HepG2 (cell line): Measurements from ENCODE around the gene SIGLEC1. TPM values are rescaled to one million over a fixed set of nuclear protein-coding genes. Genes with fewer than 3 reads are reported as not detected.

Experiments used
- CENPT ChIP-seq: sonication (generic); formaldehyde crosslinking; IDR thresholded peaks from 2 replicates; pipeline ENCODE4 v1.8.0; 2022; ENCODE audit warnings: low read depth, mild to moderate bottlenecking, moderate library complexity, missing genetic modification reagents
- CREB1 ChIP-seq, 2 experiments: fragments of 450-650 bp in 1 of 2; IDR thresholded peaks; 2 replicates each; pipeline ENCODE4 v1.6.1; 2016 to 2017; ENCODE audit warnings: control low read depth in 1 of 2, mild to moderate bottlenecking in 1 of 2, missing compliant biosample characterization in 1 of 2, missing genetic modification characterization in 1 of 2
- E2F2 ChIP-seq: sonication (generic); formaldehyde crosslinking; IDR thresholded peaks from 2 replicates; pipeline ENCODE4 v1.4.0; 2020; ENCODE audit warnings: missing genetic modification reagents, borderline replicate concordance
- ERF ChIP-seq: IDR thresholded peaks from 2 replicates; pipeline ENCODE4 v1.6.1; 2018; ENCODE audit warnings: missing biosample characterization, missing genetic modification reagents
- FOSL1 ChIP-seq: sonication (generic); formaldehyde crosslinking; IDR thresholded peaks from 2 replicates; pipeline ENCODE4 v1.9.0; 2021; ENCODE audit warnings: missing genetic modification reagents, borderline replicate concordance
- GRHL1 ChIP-seq: sonication (generic); formaldehyde crosslinking; conservative IDR thresholded peaks from 2 replicates; pipeline ENCODE4 v1.8.0; 2022; ENCODE audit warnings: missing genetic modification reagents
- HNRNPLL ChIP-seq: fragments of 200-400 bp; formaldehyde crosslinking; IDR thresholded peaks from 2 replicates; pipeline ENCODE4 v1.6.1; 2017; ENCODE audit warnings: mild to moderate bottlenecking, low read depth, low read length; ENCODE audit not compliant: poor library complexity, severe bottlenecking
- NCOA5 ChIP-seq: sonication (generic); formaldehyde crosslinking; IDR thresholded peaks from 2 replicates; pipeline ENCODE4 v1.4.0; 2020; ENCODE audit warnings: missing genetic modification reagents
- ONECUT2 ChIP-seq: sonication (generic); formaldehyde crosslinking; IDR thresholded peaks from 2 replicates; pipeline ENCODE4 v1.4.0; 2020; ENCODE audit warnings: missing genetic modification reagents
- PBX2 ChIP-seq: IDR thresholded peaks from 2 replicates; pipeline ENCODE4 v1.6.1; 2016; ENCODE audit warnings: control low read depth
- POLR2AphosphoS2 ChIP-seq: IDR thresholded peaks from 2 replicates; pipeline ENCODE4 v1.6.1; 2011; ENCODE audit warnings: low read depth, low read length, improper control_type of control experiment
- PPARG ChIP-seq: conservative IDR thresholded peaks from 2 replicates; pipeline ENCODE4 v1.6.1; 2016; ENCODE audit warnings: missing biosample characterization, missing genetic modification reagents
- PRDM4 ChIP-seq: sonication (generic); formaldehyde crosslinking; IDR thresholded peaks from 2 replicates; pipeline ENCODE4 v1.9.0; 2021; ENCODE audit warnings: missing genetic modification reagents, borderline replicate concordance
- RFXANK ChIP-seq: IDR thresholded peaks from 2 replicates; pipeline ENCODE4 v1.6.1; 2016
- SKI ChIP-seq: fragments of 450-650 bp; IDR thresholded peaks from one replicate; pipeline ENCODE4 v1.6.1; 2018; ENCODE audit warnings: mild to moderate bottlenecking; ENCODE audit not compliant: partially characterized antibody
- SRSF9 ChIP-seq: fragments of 200-400 bp; formaldehyde crosslinking; IDR thresholded peaks from 2 replicates; pipeline ENCODE4 v1.6.1; 2018; ENCODE audit warnings: borderline replicate concordance, mild to moderate bottlenecking, low read depth, low read length; ENCODE audit not compliant: insufficient read depth, poor library complexity, severe bottlenecking
- U2AF2 ChIP-seq: fragments of 200-400 bp; formaldehyde crosslinking; IDR thresholded peaks from 2 replicates; pipeline ENCODE4 v1.6.1; 2017; ENCODE audit warnings: low read depth, mild to moderate bottlenecking, low read length
- ZFP37 ChIP-seq: sonication (generic); formaldehyde crosslinking; IDR thresholded peaks from 2 replicates; pipeline ENCODE4 v1.4.0; 2020; ENCODE audit warnings: missing genetic modification reagents, borderline replicate concordance
- ZNF256 ChIP-seq: sonication (generic); formaldehyde crosslinking; conservative IDR thresholded peaks from 2 replicates; pipeline ENCODE4 v1.4.0; 2020; ENCODE audit warnings: missing genetic modification reagents
- ZNF549 ChIP-seq: sonication (generic); formaldehyde crosslinking; IDR thresholded peaks from 2 replicates; pipeline ENCODE4 v1.5.0; 2020; ENCODE audit warnings: missing genetic modification reagents
- ZNF552 ChIP-seq: sonication (generic); formaldehyde crosslinking; IDR thresholded peaks from 2 replicates; pipeline ENCODE4 v1.9.0; 2022; ENCODE audit warnings: missing genetic modification reagents, mild to moderate bottlenecking, borderline replicate concordance
- ZNF768 ChIP-seq: sonication (generic); formaldehyde crosslinking; IDR thresholded peaks from 2 replicates; pipeline ENCODE4 v1.4.0; 2020; ENCODE audit warnings: missing genetic modification reagents
- ZSCAN12 ChIP-seq: sonication (generic); formaldehyde crosslinking; IDR thresholded peaks from 2 replicates; pipeline ENCODE4 v1.9.0; 2021; ENCODE audit warnings: mild to moderate bottlenecking, missing genetic modification reagents
- polyA plus RNA-seq, 8 experiments: library from polyadenylated mRNA; depleted of rRNA in 3 of 8; stranded (reverse) in 7 of 8; unstranded in 1 of 8; fragments of >200 nt; fragmentation: Illumina TruSeq in 4 of 8; extraction: Trizol in 4 of 8; gene quantifications; 2 replicates each; pipeline versions ENCODE4 v1.2.1 to v1.2.3, GENCODE V29; 2011 to 2016; ENCODE audit warnings: low read depth in 4 of 8, missing spikeins in 1 of 8, mixed read lengths in 1 of 8; ENCODE audit not compliant: insufficient read depth in 1 of 8
- total RNA-seq, 5 experiments: library from RNA; depleted of rRNA; stranded (reverse); fragments of >200 nt; fragmentation: Illumina TruSeq; extraction: Trizol; gene quantifications; 2 replicates each; pipeline ENCODE4 v1.2.3, GENCODE V29; 2016; ENCODE audit warnings: low read depth in 1 of 5

The SIGLEC1 gene
- total and polyA plus RNA-seq, 2 of the 13 experiments (the other 11 are each of a cell fraction or from before 2014, with no cell fraction given) = 0.01 TPM; not detected in 1

- TF ChIP-seq ERF (peak; percentile 81; the same call in 1 of the 2 replicates), ZNF549 (CRISPR knock-in tag) (no peak), ZNF768 (CRISPR knock-in tag) (peak; percentile 74), RFXANK (no peak), ZNF256 (CRISPR knock-in tag) (no peak), POLR2AphosphoS2 (no peak), PRDM4 (CRISPR knock-in tag) (peak; percentile 78; the same call in 1 of the 2 replicates), ONECUT2 (CRISPR knock-in tag) (no peak), PBX2 (CRISPR knock-in tag) (no peak), HNRNPLL (peak; percentile 65), PPARG (CRISPR knock-in tag) (0 out of 2 replicates have a peak, but pooled peaks have one; percentile 45), NCOA5 (CRISPR knock-in tag) (0 out of 2 replicates have a peak, but pooled peaks have one; percentile 9), ZNF552 (CRISPR knock-in tag) (peak; percentile 73; the same call in 1 of the 2 replicates), CREB1 (IDR thresholded peaks at IDR 0.05) (no peak), CREB1 (CRISPR knock-in tag; IDR thresholded peaks at IDR 0.05) (no peak), SKI (no peak), U2AF2 (no peak), CENPT (CRISPR knock-in tag) (no peak), FOSL1 (CRISPR knock-in tag) (no peak), GRHL1 (no peak), ZFP37 (CRISPR knock-in tag) (0 out of 2 replicates have a peak, but pooled peaks have one; percentile 65), E2F2 (CRISPR knock-in tag) (no peak), SRSF9 (no peak), ZSCAN12 (no peak; the same call in 1 of the 2 replicates)
Measured at GRCh38 chr20:3749689-3750531, 37.5 kb upstream of the SIGLEC1 start (continued).
